ENCODE data around the gene RUNDC1.
"Not testable (repeated sequence)": the region's sequence is repeated elsewhere in the genome, so short reads cannot be mapped to it uniquely, and the experiment has no call there.

RUNDC1 gene

GRCh38 chr17:42999003-42999525 lies 18.7 kb downstream of the RUNDC1 start (continued):
- no peak for TF ChIP-seq ZNF133 (tag by site-specific recombination; IDR thresholded peaks at IDR 0.05)
- no peak for TF ChIP-seq ZNF677 (tag by site-specific recombination; IDR thresholded peaks at IDR 0.05)
- no peak for TF ChIP-seq ZNF561 (tag by site-specific recombination; IDR thresholded peaks at IDR 0.05; ENCODE audit: borderline replicate concordance)
- TF ChIP-seq HOXA7 (CRISPR knock-in tag; IDR thresholded peaks at IDR 0.05; ENCODE audit: borderline replicate concordance): no peak
- no peak for TF ChIP-seq ZNF777 (tag by site-specific recombination; IDR thresholded peaks at IDR 0.05; ENCODE audit: borderline replicate concordance)
- TF ChIP-seq ZNF10 (tag by site-specific recombination; IDR thresholded peaks at IDR 0.05): no peak
- TF ChIP-seq ZNF274 (IDR thresholded peaks at IDR 0.05; ENCODE audit: low read length): no peak
- TF ChIP-seq ZNF274 (tag by site-specific recombination; IDR thresholded peaks at IDR 0.05; ENCODE audit: borderline replicate concordance): no peak

- Histone ChIP-seq H3K27ac (ENCODE audit: extremely low read depth, low read depth, low read length) (peak overlapping the region; percentile 27), H3K4me1 (ENCODE audit: control insufficient read depth, insufficient read depth, low read length) (peaks cover 12% of the 10 kb centered on the region), H3K36me3 (ENCODE audit: control insufficient read depth in 2 of 2, insufficient read depth in 1 of 2, low read length in 2 of 2) (peaks cover 44 to 62% of the 10 kb centered on the region in 2 experiments)
- CTCF ChIA-PET: interaction anchor here (0.6 to 1.1 kb wide), 2 partner anchors 38 to 105 kb away, joined by 3 to 5 read pairs; no protein-coding TSS in a partner anchor
- 0 out of 2 replicates have a peak, but pooled peaks have one; percentile 35 for TF ChIP-seq ZNF600 (tag by site-specific recombination; IDR thresholded peaks at IDR 0.05)
- H3K9me3 ChIP-seq (ENCODE audit: control insufficient read depth, insufficient read depth, low read depth, low read length); H3K4me3 ChIP-seq (ENCODE audit: low read depth, low read length): not testable (repeated sequence)
- POLR2A ChIA-PET: interaction anchor here (0.9 to 1.5 kb wide), 2 partner anchors 10 to 21 kb away, joined by 4 to 5 read pairs; partner anchors contain the start of gene VAT1
Observed at GRCh38 chr17:43000894-43001293, 20.5 kb downstream of the RUNDC1 start.

GRCh38 chr17:43003542-43004172 lies 23.3 kb downstream of the RUNDC1 start:
- Histone ChIP-seq H3K4me1 (ENCODE audit: control insufficient read depth, insufficient read depth, low read length) (peaks cover 7% of the 10 kb centered on the region; the same call in 1 of the 2 replicates), H3K36me3 (ENCODE audit: control insufficient read depth in 2 of 2, insufficient read depth in 1 of 2, low read length in 2 of 2) (peaks cover 46 to 59% of the 10 kb centered on the region in 2 experiments), H3K9me3 (ENCODE audit: control insufficient read depth, insufficient read depth, low read depth, low read length) (no peaks in the 10 kb centered on the region), H3K4me3 (ENCODE audit: low read depth, low read length) (no peak overlapping the region), H3K27ac (ENCODE audit: extremely low read depth, low read depth, low read length) (no peak overlapping the region)
- POLR2A ChIA-PET: interaction anchor here (0.7 to 1.2 kb wide), 3 partner anchors 21 to 156 kb away, joined by 3 to 5 read pairs (median 5); no protein-coding TSS in a partner anchor
- CTCF ChIA-PET: no interaction called here
- no peak for TF ChIP-seq ZNF112 (tag by site-specific recombination; IDR thresholded peaks at IDR 0.05)
- 0 out of 2 replicates have a peak, but pooled peaks have one; percentile 5 for TF ChIP-seq GLIS1 (tag by site-specific recombination; IDR thresholded peaks at IDR 0.05)
- peak; percentile 26; the same call in 1 of the 2 replicates for TF ChIP-seq ZEB2 (tag by site-specific recombination; IDR thresholded peaks at IDR 0.05)
- TF ChIP-seq PRDM1 (tag by site-specific recombination; IDR thresholded peaks at IDR 0.05): no peak; the same call in 1 of the 2 replicates
- TF ChIP-seq ZNF529 (tag by site-specific recombination; IDR thresholded peaks at IDR 0.05; ENCODE audit: insufficient replicate concordance): no peak
- no peak for TF ChIP-seq ZSCAN4 (tag by site-specific recombination; IDR thresholded peaks at IDR 0.05)
- no peak for TF ChIP-seq ZNF518A (tag by site-specific recombination; conservative IDR thresholded peaks at IDR 0.05; ENCODE audit: low read depth)
- 0 out of 2 replicates have a peak, but pooled peaks have one; percentile 15 for TF ChIP-seq IKZF3 (tag by site-specific recombination; IDR thresholded peaks at IDR 0.05)
- 0 out of 2 replicates have a peak, but pooled peaks have one; percentile 29 for TF ChIP-seq ZNF660 (tag by site-specific recombination; IDR thresholded peaks at IDR 0.05)
- TF ChIP-seq ZBTB26 (tag by site-specific recombination; optimal IDR thresholded peaks at IDR 0.05): no peak
- no peak for TF ChIP-seq OSR2 (tag by site-specific recombination; IDR thresholded peaks at IDR 0.05)
- TF ChIP-seq ZNF423 (tag by site-specific recombination; IDR thresholded peaks at IDR 0.05): no peak
- TF ChIP-seq BCL6B (tag by site-specific recombination; IDR thresholded peaks at IDR 0.05): no peak
- no peak for TF ChIP-seq GFI1B (tag by site-specific recombination; IDR thresholded peaks at IDR 0.05)
- TF ChIP-seq ZNF266 (tag by site-specific recombination; IDR thresholded peaks at IDR 0.05; ENCODE audit: low read depth): no peak

All from HEK293 (cell line).